ENCODE data around the gene FAM174C.
"Not testable (repeated sequence)": the region's sequence is repeated elsewhere in the genome, so short reads cannot be mapped to it uniquely, and the experiment has no call there.

FAM174C gene

GRCh38 chr19:1237754-1238368, 37.5 kb upstream of the FAM174C start, which contains the start of gene CBARP:
Gene CBARP (minus strand): TSS chr19:1238005. CDS start chr19:1236100, 1,905 bp downstream.
- DNase-seq = no peak

DNA sequence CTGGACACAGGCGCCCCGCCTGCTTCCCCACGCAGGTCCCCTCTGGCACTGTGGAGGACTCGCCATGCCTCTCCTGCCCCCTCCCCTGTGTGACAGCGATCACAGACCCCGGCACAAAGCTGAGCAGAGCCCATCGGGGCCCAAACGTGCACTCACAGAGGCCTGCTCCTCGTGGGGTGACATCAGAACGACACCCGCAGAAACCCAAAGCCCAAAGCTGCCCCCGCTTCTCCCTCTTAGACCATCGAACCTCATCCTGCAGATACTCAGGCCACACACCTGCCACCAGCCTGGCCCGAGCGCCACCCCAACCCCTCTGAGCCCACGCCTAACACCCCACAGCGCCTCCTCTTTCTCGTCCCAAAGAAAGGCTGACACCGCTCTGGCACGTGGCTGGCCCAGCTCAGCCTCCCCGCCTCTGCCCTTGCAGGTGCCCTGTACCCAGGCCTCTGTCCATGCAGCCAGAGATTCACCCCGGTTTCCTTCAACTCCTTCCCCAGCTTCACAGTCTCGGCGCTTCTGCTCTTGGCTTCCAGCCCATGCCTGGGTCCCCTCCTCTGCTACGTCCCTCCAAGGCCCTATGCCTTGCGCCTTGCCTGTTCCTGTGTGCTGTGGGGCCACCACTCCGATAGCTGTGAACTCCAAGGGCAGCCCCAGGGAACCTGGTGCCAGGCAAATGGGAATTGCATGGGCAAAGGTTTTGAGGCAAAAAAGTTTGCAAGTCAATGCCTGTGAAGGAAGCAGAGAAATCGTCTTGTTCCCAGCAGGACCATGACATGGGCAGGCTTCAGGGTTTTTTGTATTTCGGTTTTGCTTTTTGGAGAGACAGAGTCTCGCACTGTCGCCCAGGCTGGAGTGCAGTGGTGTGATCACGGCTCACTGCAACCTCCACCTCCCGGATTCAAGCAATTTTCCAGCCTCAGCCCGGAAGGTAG, 36.7 kb upstream of the FAM174C start:
- no peak for DNase-seq

GRCh38 chr19:1239420-1239795, 35.9 kb upstream of the FAM174C start:
- DNase-seq = no peak

GRCh38 chr19:1239796-1240737, 35.3 kb upstream of the FAM174C start:
- peak; percentile 79 for DNase-seq

DNA sequence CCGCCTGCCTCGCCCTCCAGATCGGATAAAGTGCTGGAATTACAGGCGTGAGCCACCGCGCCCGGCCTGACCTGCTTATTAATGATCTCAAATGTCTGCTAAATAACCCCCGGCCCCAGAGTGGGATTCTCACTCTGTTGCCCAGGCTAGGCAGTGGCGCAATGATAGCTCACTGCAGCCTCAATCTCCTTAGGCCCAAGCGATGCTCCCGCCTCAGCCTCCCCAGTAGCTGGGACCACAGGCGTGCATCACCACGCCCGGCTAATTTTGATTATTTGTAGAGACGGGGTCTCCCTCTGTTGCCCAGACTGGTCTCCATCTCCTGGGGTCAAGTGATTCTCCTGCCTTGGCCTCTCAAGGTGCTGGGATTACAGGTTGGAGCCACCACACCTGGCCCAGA, 34.4 kb upstream of the FAM174C start:
- no peak for DNase-seq

- peak; percentile 88 for DNase-seq
Observed at GRCh38 chr19:1241417-1242095, 33.8 kb upstream of the FAM174C start, which contains the start of gene ATP5F1D. Gene ATP5F1D (plus strand): TSS chr19:1241751. CDS start chr19:1241851, 100 bp downstream.

GRCh38 chr19:1243768-1244692, 31.3 kb upstream of the FAM174C start:
- peak; percentile 84 for DNase-seq

DNA sequence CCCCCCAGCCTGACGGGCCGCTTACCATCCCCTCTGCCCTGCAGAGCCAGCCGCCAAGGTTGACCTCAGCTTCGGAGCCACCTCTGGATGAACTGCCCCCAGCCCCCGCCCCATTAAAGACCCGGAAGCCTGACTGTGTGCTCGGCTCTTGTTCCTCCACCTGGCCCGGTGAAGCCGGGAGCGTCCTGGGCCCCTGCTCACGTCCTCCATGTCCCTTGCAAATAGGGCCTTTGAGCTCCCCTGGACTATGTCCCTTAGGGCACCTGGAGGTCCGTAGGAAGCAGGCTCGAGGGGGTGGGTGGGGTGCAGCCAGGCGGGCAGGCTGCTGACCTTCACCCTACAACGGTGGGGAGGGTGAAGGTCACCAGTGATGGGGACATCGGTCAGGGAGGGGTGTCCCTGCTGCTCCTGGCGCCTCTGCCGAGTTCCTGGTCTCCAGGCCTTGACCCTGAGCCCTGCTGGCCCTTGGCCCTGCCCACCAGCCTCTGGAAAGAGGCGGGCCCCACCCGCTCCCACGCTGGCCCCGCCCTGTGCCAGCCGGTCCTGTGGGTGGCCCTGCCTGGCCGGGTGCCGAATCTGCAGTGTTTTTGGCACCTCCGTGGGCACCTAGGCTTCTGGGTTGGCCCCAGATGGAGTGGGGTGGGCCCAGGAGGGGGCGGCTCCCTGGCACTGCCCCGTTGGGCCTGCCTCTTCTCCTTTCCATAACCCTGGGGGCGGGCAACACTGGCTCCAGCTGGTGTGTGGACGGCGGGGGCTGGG, 30.5 kb upstream of the FAM174C start:
- DNase-seq = no peak

GRCh38 chr19:1245494-1246264, 29.7 kb upstream of the FAM174C start:
- DNase-seq = no peak

DNA sequence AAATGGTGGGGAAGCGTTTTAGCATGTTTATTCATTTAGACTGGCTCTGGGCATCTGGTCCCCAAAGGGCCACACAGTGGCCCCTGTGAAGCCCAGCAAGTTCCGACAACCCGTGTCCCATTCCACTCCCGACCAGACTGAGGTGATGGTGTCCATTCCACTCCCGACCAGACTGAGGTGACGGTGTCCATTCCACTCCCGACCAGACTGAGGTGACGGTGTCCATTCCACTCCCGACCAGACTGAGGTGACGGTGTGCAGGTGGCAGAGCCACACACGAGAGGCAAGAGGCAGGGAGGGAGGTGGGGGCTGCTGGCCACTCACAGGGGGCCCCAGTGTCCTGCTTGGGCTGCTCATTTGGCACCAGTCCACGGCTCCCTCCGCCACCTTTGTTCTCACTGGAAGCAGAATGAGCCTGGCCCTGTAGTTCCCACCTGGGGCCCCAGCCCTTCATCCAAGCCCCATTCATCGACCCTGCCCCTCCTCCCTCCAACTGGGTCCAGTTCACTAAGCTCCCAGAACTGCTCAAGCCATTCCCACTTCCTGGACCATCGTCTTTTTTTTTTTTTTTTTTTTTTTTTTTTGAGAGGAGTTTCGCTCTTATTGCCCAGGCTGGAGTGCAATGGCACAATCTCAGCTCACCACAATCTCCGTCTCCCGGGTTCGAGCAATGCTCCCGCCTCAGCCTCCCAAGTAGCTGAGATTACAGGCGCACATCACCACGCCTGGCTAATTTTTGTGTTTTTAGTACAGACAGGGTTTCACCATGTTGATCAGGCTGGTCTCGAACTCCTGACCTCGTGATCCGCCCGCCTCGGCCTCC, 28.9 kb upstream of the FAM174C start:
- not testable (repeated sequence) for DNase-seq

GRCh38 chr19:1247748-1248138, 27.6 kb upstream of the FAM174C start:
- no peak for DNase-seq

DNA sequence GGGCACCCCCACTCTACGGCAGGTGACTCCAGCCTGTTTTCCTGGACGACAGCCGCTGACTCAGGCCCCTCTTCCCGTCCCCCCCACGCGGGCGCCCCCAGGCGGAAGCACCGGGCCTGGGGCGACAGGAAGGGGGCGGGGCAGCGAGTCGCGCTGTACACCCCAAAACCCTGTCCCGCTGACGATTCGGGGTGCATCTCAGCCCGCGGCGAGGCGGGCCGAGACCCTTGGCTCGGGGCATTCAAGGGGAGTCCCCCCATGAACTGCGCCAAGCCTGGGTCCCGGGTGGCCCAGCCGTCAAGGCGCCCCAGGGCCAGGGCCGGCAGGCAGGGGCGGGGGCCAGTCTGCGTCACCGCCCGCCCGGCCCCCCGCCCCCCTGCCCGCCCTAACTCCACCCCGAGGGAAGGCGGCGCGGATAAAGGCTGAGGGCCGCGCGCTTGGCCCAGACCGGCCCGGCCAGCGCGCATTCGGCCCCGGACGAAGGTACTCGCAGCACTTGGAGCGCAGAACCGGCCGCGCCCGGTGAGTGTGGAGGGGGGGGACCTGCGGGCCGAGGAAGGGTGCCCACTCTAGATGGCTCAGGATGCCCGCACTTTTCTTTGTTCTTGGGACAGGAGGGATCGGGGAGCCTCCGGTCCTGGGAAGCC, 27.1 kb upstream of the FAM174C start, which contains the start of gene MIDN:
MIDN (plus strand) TSS at position 445 of the 647 bp plus-strand sequence. CDS start 1,714 bp downstream, outside the sequence.
- DNase-seq = no peak

DNA sequence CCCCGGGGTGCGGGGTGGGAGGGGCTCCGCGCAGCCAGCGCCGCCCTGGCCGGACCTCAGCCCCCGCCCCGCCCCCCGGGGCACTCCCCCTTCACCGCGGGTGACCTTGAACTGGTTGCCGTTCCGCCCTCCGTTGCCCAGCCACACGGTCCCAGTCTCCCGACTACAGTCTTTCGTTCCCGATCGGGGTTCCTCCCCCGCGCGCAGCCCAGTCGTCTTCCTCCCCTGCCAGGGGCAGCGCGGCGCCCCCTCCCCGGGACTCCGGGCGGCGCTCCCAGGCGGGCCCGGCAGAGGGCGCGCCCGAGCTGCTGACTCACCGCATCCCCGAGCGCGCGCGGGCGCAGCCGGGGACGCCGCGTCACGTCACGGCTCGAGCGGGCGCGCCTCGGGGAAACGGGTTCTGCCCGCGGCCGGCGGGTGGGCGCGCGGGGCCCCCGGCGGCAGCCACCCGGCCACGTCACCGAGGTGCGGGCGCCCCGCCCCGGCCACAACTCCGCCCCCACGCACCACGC, 26.5 kb upstream of the FAM174C start:
- DNase-seq = peak; percentile 48

- peak; percentile 94 for DNase-seq
Observed at GRCh38 chr19:1249298-1249989, 25.9 kb upstream of the FAM174C start.

- no peak for DNase-seq
Observed at GRCh38 chr19:1249990-1250436, 25.3 kb upstream of the FAM174C start.

DNA sequence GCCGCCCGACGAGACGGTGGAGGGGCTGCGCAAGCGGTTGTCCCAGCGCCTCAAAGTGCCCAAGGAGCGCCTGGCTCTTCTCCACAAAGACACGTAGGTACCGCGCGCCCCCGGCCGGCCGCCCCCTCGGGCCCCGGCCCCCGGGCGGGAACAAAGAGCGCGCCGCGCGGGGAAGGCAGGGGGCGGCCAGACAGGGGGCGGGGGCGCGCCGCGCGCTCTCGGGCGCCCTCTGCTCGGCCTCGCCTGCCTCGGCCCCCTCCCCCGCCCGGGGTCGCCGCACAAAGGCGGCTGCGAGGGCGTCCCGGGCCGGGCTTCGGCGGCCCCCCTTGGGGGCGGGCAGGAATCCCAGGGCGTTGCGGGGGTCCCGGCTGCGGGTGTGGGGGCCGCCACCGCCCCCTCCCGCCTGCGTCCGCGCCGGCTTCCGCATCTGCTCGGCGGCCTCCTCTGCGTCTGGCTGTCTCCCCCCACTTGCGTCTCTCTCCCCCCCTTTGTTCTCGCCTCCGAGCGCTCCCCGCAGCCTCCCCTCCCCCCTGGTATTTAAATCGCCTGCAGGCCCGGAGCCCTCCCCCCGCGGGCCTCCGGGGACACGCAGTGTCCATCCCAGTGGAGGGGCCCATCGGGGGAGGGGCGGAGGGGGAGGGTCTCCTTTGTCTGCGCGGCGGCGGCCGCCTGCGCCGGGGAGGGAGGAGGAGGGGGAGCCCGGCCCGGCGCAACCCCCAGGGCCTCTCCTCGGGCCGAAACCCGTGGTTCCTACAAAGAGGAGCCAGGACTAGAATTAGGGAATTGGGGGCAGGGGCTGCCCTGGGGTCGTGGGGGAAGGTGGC, 24.7 kb upstream of the FAM174C start:
- peak; percentile 48 for DNase-seq

Data from NCI-H2171 treated with DMSO at 0.1 percent for 48 hours (cell line).